ENCODE data around the gene IQCK.
"Not testable (repeated sequence)": the region's sequence is repeated elsewhere in the genome, so short reads cannot be mapped to it uniquely, and the experiment has no call there.

IQCK gene

DNA sequence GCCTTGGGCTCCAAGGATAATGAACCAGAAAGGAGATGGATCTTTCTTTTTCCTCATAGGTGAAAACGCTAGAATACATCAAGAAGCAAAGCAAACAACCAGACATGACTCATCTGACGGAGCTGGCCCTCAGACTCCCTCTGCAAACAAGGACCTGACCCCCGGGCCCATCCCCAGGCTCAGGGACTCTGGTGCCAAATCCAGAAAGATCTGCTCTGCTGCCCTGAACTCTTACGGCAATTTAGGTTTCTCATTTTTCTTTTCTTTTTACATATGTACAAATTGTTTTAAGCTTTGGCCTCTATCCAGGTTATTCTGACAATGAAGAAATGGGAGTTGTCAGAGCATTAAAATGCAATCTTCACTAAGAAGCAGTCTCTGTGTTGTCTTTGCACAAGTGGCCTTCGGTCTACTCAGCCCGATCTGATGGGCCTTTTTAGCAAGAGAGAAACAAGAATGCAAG lies 17.7 kb upstream of the IQCK start:
- no peak for DNase-seq (ENCODE audit: low read depth)

DNA sequence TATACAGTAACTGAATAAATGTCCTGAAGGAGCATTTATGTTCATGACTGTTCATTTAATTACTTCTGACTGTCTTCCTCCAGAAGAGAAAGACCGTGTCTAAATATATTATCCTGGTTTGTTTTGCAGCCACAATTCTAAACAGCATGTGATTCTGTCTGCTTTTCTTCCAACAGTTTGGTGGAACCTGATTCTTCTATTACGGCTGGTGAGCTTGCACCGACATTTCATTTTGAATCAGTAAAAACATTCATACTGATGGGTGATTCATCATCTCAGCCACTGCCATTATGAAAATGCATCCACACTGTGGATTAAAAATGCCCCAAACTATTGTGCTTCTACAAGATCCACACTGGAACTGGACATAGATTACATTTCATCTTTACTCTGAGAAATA lies 17.0 kb upstream of the IQCK start:
- DNase-seq (ENCODE audit: low read depth): no peak

DNA sequence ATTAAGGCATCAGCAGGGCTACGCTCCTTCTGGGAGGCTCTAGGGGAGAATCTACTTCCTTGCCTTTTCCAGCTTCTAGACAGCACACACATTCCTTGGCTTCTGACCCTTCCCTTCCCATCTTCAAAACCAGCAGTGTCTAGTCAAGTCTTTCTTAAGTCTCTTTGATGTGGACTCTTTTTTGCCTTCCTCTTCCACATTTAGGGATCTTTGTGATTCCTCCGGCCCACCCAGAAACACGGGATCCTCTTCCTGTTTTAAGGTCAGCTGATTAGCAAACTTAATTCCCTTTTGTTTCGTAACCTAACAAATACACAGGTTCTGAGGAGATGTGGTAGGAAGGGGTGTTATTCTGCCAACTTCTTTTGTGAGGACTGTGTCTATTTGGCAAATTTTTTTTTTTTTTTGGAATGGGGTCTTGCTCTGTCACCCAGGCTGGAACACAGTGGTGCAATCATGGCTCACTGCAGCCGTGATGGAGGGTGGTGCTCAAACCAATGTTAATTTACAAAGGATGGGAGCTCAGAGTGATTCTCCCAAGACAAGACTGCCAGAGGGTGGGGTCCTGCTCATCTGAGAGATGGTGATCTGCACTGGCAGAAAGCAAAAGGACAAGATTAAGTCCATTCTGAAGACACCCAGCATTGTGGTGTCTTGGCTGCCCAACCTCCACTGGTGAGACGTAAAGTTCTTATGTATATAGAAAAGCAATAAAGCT lies 14.7 kb upstream of the IQCK start:
- no peak for DNase-seq (ENCODE audit: low read depth)

DNA sequence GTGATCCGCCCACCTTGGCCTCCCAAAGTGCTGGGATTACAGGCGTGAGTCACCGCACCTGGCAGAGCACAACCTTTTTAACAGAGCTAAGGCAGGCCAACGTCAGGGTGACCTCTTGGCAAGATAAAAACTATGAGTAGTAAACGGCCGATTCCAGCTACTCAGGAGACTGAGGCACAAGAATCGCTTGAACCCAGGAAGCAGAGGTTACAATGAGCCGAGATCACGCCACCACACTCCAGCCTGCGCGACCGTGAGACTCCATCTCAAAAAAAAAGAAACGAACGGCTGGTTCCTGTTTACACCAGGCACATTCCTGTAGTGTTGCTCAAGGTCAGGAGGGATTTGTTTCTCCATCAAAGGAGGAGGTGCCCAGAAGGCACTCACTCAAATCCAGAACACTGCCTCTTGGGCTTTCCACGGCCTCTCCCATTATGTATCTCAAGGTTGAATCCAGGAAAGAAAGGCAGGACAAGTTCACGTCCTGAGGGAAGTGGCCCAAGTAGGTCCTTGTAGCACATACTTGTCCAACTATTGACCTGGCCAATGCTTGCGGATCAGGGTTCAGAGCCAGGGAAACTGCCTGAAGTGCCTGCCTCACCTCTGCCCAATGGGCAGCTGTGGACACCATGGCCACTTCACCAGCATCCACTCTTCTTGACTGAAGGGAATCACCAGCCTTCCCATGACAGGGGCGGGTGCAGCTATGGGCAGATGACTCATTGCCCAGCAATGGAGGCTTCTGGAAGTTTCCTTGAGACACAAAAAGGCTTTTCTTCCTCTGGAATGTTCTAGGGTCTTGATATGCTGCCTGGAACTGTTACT lies 13.5 kb upstream of the IQCK start:
- no peak for DNase-seq (ENCODE audit: low read depth)

DNA sequence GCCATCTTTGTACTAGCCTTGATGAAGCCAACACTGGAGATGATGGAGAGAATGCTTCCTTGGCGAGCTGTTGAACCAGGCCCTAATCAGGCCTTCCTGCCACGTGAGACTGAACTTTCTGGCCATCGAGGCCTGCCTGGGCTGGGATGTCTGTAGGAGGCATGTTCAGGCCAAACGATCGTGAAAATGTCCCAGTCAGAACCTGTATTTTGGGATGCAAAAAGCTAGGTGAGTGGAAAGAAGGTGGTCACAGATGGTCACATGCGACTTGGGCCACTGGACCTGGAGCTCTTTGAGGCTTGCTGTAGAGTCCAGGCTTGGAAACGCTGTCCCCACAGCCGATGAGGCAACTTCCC lies 12.9 kb upstream of the IQCK start:
- no peak for DNase-seq (ENCODE audit: low read depth)

DNA sequence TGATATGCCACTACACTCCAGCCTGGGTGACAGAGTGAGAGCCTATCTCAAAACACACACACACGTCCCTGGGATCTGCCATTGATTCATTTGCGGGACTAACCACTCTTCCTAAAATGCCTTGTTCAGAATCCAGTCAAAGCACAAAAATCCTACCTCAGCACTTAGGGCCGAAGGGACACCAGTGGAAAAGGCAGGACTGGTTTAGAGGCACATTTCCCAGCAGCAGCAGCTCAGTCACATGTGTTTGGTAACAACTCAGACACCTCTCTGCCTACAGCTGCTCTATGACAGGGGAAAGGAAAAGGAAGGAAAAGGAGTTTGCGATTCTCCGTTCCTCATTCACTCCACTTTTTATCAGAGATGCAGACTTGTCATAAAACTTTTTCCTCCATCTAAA lies 12.2 kb upstream of the IQCK start:
- DNase-seq (ENCODE audit: low read depth): no peak

DNA sequence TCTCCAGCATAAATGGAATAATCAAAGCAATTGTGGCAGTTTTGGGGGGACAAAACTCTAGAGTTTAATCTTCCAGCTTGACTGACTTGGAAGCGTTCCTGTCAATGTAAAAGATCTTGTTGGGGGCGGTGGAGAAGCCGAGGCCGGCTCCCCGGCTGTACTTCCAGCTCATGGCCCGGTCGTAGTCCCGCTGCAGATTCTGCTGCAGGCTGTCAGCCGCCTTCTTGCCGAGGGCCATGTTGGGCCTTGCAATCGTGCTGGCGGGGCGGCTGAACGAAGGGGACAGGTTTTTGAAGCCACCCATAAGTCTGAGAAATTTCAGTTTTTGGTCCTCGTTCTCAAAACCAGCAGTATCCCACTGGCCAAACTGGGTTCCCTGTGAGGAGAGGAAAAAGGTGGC lies 11.2 kb upstream of the IQCK start:
- DNase-seq (ENCODE audit: low read depth): no peak

DNA sequence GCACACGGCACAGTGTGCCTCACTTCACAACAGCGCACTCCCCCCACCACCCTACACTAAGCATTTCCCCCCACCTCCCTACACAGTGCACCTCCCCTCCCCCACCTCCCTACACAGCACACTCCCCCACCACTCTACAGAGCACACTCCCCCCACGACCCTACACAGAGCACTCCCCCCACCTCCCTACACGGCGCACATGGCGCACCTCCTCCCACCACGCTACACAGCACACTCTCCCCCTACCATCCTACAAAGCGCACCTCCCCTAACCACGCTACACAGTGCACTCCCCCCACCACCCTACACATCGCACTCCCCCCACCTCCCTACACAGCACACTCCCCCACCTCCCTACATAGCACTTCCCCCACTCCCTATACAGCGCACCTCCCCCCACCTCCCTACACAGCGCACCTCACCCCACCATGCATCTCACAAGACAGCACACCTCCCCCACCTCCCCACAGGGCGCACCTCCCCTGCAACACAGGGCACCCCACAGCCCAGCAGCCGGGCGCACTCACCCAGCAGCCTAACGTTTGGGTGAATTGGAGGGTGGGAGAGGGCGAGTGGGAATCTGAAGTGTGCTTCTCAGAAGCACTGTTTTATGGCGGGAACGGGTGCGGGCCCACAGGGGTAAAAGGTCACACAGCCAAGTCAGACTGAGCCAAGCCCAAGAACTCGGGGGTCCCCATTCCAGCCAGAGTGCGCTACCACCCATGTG lies 10.3 kb upstream of the IQCK start:
- DNase-seq (ENCODE audit: low read depth): no peak

DNA sequence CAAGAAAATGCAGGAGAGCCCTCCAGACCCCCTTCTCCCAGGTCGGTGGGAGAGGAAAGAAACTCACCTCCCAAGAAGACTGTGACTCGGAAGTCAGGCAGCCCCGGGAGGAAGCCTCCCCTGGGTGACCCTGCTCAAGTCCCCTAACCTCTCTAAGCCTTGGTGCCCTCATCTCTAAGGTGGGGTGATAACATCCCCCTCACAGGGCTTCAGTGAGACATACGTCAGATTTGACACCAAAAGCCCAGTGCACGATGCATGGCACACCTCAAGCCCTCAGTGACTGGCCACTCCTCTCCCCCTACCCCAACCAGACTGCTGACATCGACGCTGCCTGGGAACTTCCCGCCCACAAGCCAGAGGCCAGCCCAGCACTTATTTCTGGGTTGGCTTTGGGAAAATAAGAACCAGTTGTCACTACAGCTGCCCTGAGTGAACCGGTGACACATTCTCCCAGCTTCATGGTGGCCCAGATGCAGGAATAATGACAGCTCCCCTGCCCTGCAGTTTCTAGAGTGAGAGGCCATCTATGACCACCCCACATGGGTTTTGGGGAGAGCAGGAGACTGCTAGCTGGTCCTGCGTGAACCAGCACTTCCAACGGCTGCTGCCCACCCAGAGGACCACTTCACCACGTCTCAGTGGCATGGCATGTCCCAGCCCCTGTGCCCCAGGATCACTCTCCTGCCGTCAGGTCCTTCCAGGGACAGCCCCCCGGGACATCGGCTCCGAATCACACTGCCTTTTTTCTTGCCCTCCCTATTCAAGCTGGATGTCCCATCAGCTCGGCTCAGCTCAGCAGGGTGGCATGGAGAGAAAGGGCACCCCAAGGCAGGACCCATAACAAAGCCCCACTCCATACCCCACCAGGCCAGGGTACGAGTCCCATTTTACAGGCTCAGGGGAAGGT lies 9.5 kb upstream of the IQCK start:
- no peak for DNase-seq (ENCODE audit: low read depth)

DNA sequence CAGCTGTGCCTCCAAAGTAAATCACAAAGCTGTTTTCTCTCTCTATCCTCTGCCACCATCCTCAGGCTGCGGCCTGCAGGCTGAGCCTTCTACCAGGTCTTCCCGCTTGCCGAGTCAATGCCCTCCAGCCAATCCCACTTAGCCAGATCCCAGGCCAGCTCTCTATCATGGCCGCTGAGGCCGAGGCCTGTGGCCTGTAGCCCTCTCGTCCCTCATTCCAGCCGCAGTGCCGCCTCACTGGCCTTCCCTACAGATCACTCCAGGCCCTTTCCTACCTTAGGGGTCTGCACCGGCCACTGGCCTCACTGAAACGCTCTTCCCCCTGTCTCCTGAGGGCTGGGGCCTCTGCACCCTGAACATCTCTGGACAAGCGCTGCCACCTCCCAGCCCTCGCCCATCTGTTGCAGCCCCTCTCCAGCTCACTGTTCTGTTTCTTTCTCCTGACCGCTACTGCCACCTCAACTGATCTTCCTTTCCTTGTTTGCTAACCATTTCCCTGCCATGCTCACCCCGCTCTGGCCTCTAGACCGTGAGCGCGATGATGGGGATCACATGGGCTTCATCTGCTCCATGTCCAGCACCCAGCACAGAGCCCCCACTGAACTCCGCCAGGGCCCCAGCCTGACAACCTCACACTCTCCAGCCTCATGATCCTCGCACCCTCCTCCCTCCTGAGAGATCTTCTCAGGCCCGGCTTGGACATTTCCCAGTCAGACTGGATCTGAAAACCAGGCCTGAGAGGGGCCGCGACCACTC lies 8.5 kb upstream of the IQCK start:
- DNase-seq (ENCODE audit: low read depth): no peak

DNA sequence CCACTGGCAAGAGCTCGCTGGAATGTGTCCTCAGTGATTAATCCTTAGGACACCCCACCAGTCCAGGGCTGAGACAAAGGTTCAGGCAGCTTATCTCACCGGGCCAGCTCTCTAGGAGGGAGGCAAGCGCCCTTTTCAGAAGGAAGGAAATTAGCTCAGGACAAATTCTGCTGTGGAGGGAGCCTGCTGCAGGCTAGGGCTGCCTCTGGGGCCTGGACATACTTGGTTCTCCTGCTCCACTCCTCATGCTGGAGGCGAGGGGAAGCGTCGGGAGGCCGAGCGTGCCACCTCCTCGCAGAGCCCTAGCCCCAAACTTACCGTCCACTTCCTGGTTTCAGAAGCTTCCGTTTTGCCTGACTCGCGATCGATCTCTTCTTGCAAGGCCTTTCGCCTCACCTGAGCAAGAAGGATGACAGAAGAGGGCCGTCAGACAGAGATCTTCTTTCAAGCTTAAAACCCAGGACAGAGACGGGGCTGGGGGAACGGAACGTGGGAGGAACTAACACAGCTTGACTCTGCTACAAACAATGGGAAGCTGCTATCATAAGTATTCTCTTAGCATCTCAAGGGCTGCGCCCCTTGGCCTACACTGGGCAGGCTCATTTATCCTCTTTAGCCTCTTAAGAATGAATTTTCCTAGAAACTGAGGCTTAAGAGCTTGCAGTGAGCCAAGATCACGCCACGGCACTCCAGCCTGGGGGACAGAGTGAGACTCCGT lies 7.7 kb upstream of the IQCK start:
- DNase-seq (ENCODE audit: low read depth): no peak

DNA sequence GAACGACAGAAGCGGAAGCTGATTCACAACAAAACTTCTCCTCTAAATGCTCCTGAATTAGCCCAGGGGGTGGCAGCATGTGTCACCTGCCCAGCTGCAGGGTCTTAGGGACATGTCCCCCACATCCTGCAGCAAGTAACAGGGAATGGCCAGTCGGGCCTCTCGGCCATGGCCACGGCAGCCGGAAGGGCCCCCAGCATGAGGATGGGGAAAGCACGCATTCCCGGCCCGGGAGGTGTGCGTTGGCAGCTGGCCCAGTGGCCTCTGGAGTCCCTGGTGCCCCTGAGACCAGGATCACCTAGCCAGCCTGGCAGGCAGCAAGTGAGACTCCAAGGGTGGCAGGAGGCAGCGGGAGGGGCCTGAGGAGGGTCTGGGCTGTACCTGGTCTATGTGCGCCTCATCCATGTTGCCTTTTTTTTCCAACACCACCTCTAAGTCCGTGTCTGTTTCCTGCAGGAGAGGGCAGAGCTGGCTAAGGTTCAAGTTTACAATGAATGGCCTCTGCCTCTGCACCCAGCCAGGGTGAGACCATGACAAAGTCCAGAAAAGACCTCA lies 7.0 kb upstream of the IQCK start:
- DNase-seq (ENCODE audit: low read depth): no peak

DNA sequence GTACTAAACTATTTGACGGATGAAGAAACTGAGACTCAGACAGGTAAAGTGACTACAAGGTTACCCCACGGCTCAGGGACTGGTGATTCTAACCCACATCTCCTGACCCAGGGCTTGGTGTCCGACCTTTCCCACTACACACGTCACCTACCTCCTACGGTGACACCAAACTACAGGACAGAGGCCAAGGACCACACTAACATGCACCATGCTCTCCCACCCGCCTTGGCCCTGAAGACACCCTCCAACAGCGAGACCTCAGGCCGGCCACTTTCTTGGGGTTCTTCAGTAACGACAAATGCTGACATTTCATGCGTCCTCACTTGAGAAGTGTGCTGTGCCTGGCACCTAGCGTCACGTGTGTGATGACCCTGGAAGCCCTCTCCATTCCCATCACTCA lies 6.4 kb upstream of the IQCK start:
- no peak for DNase-seq (ENCODE audit: low read depth)

DNA sequence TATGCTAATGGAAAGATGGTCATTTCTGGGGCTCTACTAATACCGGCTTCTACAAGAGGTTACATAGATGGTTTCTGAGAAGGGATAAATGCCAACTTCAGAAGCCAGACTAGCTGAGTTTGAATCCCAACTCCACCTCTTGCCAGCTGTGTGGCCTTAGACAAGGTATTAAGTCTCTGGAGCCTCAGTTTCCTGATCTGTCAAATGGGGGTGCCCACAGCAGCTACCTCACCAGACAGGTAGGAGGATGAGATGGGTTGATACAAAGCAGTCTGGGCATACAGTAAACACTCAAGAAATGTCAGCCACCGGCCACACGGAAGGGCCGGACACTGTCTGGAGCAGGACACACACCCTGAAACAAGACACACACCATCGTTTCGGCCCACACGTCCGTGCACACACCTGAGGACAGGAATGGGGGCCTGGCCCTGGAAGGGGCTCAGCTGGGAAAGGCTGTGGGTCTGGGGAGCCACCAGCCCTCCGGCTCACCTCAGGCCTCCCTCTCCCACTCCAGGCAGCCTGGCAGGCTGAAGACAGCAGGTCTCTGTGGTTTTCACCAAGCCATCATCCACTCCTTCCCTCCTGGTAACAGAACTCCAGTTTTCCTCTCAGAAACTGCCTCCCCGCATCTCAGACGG lies 5.5 kb upstream of the IQCK start:
- DNase-seq (ENCODE audit: low read depth): no peak

DNA sequence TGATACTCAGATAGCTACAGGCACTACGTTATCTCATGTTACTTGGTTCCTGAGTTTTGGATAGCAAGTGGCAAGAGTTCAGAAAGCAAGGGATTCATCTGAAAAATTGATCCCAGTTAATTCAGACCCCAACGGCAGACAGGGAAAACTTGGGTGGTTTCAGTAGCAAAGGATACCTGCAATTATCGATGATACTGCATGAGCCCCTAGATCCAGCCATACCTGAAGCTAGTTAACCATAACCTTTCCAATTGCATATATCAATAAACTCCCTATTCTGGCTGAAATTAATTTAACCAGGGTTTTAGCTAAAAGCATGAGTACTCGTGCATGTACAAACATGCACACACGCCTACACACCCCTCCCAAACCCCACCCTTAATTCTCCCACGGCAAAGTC lies 4.4 kb upstream of the IQCK start:
- DNase-seq (ENCODE audit: low read depth): no peak

DNA sequence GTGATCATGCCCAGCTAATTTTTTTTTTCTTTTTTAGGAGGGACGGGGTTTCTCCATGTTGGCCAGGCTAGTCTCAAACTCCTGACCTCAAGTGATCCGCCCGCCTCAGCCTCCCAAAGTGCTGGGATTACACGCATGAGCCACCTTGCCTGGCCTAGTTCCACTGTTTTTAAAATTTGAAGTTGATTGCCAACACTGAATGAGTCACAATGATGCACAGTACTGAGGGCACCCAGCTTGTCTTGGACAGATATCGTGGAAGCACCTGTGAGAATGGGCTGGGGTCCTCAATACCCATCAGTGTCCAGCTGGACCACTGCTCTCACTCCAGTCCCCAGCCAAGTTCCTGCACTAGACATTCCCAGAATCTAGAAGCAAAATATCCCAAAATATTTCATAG lies 2.5 kb upstream of the IQCK start:
- no peak for DNase-seq (ENCODE audit: low read depth)

DNA sequence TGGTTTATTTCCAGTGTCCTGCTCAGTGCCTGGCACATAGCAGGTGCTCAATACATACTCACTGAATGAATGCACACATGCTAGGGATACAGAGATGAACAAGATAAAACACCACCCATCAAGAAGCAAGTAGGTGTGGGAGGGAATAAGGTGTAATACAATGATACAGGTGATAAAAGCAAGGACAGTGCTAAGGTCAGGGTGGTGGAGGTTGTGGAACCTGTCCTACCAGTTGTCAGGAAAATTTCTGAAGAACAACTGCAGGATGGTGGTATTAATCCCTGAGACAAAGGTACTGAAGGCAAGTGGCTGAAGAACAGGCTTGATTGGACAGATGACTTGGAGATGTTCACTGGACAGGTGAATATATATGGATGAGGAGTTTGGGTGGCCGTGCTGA lies 1.9 kb upstream of the IQCK start:
- no peak for DNase-seq (ENCODE audit: low read depth)

DNA sequence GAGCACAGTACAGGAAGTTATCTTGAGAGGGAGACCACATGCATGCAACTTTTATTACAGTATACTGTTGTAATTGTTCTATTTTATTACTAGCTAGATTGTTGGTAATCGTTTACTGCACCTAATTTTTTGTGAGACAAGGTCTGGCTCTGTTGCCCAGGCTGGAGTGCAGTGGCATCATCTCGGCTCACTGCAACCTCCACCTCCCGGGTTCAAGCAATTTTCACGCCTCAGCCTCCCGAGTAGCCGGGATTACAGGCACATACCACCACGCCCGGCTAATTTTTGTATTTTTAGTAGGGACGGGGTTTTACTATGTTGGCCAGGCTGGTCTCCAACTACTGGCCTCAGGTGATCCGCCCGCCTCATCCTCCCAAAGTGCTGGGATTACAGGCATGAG lies 1.3 kb upstream of the IQCK start:
- not testable (repeated sequence) for DNase-seq (ENCODE audit: low read depth)

DNA sequence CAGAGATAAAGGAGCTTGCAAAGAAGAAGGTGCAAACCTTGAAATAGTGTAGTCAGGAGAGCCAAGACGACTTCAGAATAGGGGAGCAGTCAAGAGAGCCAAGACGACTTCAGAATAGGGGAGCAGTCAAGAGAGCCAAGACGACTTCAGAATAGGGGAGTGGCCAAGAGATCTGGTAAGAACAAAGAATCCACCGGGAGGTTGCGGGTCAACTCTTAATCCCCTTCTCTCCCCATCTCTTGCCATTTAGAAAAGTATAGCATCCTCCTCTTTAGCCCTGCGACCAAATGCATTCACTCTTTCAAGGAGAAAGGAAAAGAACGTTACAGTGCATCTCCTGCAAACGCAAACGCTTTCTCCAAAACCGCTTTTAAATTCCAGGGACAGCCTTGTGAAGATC lies 757 bp upstream of the IQCK start:
- no peak for DNase-seq (ENCODE audit: low read depth)

DNA sequence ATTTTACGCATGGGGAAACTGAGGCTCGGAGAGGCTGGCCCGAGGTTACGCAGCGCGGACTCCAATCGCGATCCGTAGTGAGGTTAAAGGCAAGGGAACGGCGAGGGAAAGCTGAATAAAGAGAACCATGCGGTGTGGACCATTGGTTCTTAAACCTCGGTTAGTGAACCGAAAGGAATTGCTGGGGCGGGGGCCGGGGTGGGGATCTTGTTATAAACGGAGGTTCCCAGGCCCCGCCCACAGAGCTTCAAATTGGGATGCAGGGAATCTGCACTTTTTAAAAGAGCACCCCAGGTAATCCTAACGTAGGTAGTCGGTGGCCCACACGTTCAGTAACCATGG lies 524 bp downstream of the IQCK start:
- DNase-seq (ENCODE audit: low read depth): no peak

Measured in stimulated activated CD8-positive, alpha-beta memory T cell treated with anti-CD3 and anti-CD28 coated beads, Interleukin-15, amount 100 ng/mL, for 1 hour (primary cell).